Upper lobe of left lung (tissue), 4 donors: ENCODE data around the gene DPP9.

ENCODE experiments used
- CTCF ChIP-seq, 6 experiments: fragments of 450-650 bp in 4 of 6; fragments of 200-600 bp in 2 of 6; sonication (generic) in 2 of 6; IDR thresholded peaks; one replicate each; pipeline ENCODE4 v1.5.1; 2016 to 2019; ENCODE audit warnings: antibody characterized with exemption in 6 of 6
- EP300 ChIP-seq, 4 donors: sonication (generic); formaldehyde crosslinking; IDR thresholded peaks; one replicate each; pipeline ENCODE4 v1.5.1; 2017; ENCODE audit warnings: antibody characterized with exemption in 4 of 4, control low read depth in 2 of 4
- POLR2AphosphoS5 ChIP-seq, 2 donors: sonication (generic); formaldehyde crosslinking; IDR thresholded peaks; one replicate each; pipeline ENCODE4 v1.5.1; 2017; ENCODE audit warnings: antibody characterized with exemption in 2 of 2

- TF ChIP-seq CTCF (IDR thresholded peaks at IDR 0.05) (no peak), EP300 (IDR thresholded peaks at IDR 0.05) (no peak), POLR2AphosphoS5 (IDR thresholded peaks at IDR 0.05) (no peak)
These were observed 18.1 kb downstream of the DPP9 start for GRCh38 chr19:4705413-4706131.
